ENCODE measurements around the gene PROS1.

PROS1 gene

DNA sequence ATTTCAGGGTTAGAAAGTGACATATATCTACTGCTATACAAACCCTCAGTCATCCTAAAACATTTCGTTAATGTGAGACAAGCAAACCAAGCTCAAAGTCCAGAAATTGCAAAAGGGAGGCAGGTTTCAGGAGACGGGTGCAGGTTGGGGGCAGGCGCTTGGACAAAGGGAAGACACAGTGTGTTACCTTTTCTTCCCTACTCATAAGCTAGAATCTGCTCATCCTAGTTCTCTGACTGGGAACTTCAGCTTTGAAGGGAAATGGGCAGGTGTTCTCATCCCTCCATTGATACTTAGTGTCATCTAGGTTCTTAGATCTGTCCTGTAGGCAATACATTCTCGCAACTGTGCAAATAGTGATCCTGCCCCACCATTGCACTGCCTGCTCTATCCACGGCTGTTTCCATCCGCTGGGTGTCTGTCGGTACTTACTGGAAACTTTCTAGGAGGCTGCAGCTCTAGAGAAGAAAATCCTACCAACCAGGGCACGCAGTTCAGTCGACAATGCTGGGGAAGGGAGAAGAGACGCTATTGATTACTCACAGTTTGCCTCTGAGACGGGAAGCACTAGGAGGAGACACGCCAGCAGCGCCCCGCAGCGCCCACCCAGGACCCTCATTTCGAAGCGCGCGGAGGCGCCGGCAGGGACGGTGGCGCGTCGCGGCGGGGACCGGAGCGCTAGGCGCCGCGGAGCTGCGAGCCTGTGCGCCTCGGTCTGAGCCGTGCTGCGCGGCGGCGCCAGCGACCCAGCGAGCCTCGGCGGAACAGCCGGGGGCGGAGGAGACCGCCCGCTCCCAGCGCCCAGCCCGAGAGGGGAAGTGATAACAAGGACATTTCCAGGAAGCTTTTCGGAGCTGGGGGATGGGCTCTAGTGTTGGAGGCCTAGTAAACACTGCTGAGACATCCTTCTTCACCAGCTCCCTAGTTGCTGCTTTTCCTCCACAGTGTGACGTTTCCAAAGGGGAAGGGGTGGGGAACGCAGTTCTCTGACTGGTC lies at the start of gene PROS1:
Gene PROS1 (minus strand): TSS at position 766 of the 996 bp plus-strand sequence. CDS start 147 bp downstream, at position 619.
- ATAC-seq: peak; percentile 95
- TF ChIP-seq ZFP3 (CRISPR knock-in tag; IDR thresholded peaks at IDR 0.05) (no peak), TOX (CRISPR knock-in tag; IDR thresholded peaks at IDR 0.05; ENCODE audit: borderline replicate concordance) (no peak), CSDC2 (CRISPR knock-in tag; IDR thresholded peaks at IDR 0.05) (no peak), ESRRG (CRISPR knock-in tag; IDR thresholded peaks at IDR 0.05) (no peak), PPARA (CRISPR knock-in tag; IDR thresholded peaks at IDR 0.05; ENCODE audit: borderline replicate concordance) (no peak), ISL1 (CRISPR knock-in tag; IDR thresholded peaks at IDR 0.05) (no peak), OSR1 (CRISPR knock-in tag; IDR thresholded peaks at IDR 0.05) (no peak), ZFP30 (CRISPR knock-in tag; IDR thresholded peaks at IDR 0.05) (no peak), TCF4 (CRISPR knock-in tag; IDR thresholded peaks at IDR 0.05; ENCODE audit: borderline replicate concordance) (no peak), ZNF70 (CRISPR knock-in tag; IDR thresholded peaks at IDR 0.05) (no peak), BACH2 (CRISPR knock-in tag; IDR thresholded peaks at IDR 0.05; ENCODE audit: borderline replicate concordance) (no peak), RARB (CRISPR knock-in tag; IDR thresholded peaks at IDR 0.05) (no peak)
- TF ChIP-seq, protein P1, sequence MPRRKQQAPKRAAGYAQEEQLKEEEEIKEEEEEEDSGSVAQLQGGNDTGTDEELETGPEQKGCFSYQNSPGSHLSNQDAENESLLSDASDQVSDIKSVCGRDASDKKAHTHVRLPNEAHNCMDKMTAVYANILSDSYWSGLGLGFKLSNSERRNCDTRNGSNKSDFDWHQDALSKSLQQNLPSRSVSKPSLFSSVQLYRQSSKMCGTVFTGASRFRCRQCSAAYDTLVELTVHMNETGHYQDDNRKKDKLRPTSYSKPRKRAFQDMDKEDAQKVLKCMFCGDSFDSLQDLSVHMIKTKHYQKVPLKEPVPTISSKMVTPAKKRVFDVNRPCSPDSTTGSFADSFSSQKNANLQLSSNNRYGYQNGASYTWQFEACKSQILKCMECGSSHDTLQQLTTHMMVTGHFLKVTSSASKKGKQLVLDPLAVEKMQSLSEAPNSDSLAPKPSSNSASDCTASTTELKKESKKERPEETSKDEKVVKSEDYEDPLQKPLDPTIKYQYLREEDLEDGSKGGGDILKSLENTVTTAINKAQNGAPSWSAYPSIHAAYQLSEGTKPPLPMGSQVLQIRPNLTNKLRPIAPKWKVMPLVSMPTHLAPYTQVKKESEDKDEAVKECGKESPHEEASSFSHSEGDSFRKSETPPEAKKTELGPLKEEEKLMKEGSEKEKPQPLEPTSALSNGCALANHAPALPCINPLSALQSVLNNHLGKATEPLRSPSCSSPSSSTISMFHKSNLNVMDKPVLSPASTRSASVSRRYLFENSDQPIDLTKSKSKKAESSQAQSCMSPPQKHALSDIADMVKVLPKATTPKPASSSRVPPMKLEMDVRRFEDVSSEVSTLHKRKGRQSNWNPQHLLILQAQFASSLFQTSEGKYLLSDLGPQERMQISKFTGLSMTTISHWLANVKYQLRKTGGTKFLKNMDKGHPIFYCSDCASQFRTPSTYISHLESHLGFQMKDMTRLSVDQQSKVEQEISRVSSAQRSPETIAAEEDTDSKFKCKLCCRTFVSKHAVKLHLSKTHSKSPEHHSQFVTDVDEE (CRISPR knock-in tag; IDR thresholded peaks at IDR 0.05): no peak
- TF ChIP-seq, protein P2, sequence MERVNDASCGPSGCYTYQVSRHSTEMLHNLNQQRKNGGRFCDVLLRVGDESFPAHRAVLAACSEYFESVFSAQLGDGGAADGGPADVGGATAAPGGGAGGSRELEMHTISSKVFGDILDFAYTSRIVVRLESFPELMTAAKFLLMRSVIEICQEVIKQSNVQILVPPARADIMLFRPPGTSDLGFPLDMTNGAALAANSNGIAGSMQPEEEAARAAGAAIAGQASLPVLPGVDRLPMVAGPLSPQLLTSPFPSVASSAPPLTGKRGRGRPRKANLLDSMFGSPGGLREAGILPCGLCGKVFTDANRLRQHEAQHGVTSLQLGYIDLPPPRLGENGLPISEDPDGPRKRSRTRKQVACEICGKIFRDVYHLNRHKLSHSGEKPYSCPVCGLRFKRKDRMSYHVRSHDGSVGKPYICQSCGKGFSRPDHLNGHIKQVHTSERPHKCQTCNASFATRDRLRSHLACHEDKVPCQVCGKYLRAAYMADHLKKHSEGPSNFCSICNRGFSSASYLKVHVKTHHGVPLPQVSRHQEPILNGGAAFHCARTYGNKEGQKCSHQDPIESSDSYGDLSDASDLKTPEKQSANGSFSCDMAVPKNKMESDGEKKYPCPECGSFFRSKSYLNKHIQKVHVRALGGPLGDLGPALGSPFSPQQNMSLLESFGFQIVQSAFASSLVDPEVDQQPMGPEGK (CRISPR knock-in tag; IDR thresholded peaks at IDR 0.05; ENCODE audit: borderline replicate concordance): no peak
- TF ChIP-seq, protein P3, sequence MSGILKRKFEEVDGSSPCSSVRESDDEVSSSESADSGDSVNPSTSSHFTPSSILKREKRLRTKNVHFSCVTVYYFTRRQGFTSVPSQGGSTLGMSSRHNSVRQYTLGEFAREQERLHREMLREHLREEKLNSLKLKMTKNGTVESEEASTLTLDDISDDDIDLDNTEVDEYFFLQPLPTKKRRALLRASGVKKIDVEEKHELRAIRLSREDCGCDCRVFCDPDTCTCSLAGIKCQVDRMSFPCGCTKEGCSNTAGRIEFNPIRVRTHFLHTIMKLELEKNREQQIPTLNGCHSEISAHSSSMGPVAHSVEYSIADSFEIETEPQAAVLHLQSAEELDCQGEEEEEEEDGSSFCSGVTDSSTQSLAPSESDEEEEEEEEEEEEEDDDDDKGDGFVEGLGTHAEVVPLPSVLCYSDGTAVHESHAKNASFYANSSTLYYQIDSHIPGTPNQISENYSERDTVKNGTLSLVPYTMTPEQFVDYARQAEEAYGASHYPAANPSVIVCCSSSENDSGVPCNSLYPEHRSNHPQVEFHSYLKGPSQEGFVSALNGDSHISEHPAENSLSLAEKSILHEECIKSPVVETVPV (CRISPR knock-in tag; IDR thresholded peaks at IDR 0.05): no peak

DNA sequence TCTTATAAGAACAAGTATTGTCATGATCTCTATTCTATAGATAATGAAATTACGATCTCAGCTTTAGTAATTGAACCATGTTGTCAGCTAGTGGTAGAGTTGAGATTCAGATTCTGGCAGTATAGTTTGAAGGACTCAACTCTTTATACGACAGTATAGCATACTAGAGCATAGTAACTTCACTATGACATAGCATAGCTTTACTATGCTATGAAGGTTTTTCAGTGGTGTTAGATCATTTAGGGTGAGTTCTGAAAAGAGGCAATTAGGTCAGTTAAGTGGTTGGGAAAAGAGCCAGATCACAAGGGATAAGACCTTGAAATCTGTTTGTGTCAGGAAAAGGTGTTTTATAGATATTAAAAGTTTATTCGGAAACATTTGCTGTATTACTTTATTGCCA lies 46.6 kb upstream of the PROS1 start:
- TF ChIP-seq ISL1 (CRISPR knock-in tag; IDR thresholded peaks at IDR 0.05) (no peak), RARB (CRISPR knock-in tag; IDR thresholded peaks at IDR 0.05) (no peak)
- no peak for ATAC-seq

DNA sequence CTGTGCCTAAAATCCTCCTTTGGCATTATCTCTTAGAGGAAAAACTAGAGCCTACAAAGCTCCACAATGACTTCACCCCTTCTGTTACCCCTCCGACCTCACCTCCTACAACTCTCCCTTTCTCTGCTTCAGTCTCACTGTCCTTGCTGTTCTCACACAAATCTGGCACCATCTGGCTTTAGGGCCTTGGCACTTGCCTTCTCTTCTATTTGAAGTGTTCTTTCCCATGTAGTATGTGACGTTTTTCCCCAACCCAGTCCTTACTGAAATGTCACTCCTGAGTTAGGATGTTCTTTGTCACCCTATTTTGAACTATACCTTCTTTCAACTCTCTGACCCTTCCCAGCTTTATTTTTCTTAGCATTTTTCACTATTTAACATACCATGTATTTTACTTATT lies 46.0 kb upstream of the PROS1 start:
- ATAC-seq: no peak
- TF ChIP-seq SNAI2 (CRISPR knock-in tag; IDR thresholded peaks at IDR 0.05) (no peak), ZFP30 (CRISPR knock-in tag; IDR thresholded peaks at IDR 0.05) (no peak), TCF4 (CRISPR knock-in tag; IDR thresholded peaks at IDR 0.05; ENCODE audit: borderline replicate concordance) (no peak), GLIS3 (CRISPR knock-in tag; IDR thresholded peaks at IDR 0.05) (no peak), ZC3H10 (CRISPR knock-in tag; IDR thresholded peaks at IDR 0.05) (no peak), ESRRG (CRISPR knock-in tag; IDR thresholded peaks at IDR 0.05) (no peak), ARNTL (CRISPR knock-in tag; IDR thresholded peaks at IDR 0.05; ENCODE audit: borderline replicate concordance, low read depth) (no peak), TOX (CRISPR knock-in tag; IDR thresholded peaks at IDR 0.05; ENCODE audit: borderline replicate concordance) (no peak), ZNF565 (CRISPR knock-in tag; conservative IDR thresholded peaks at IDR 0.05; ENCODE audit: low read depth) (no peak), OSR1 (CRISPR knock-in tag; IDR thresholded peaks at IDR 0.05) (no peak), ZFP3 (CRISPR knock-in tag; IDR thresholded peaks at IDR 0.05) (no peak), ZNF8 (CRISPR knock-in tag; IDR thresholded peaks at IDR 0.05) (no peak)
- TF ChIP-seq, protein P3 (CRISPR knock-in tag; IDR thresholded peaks at IDR 0.05): no peak
- TF ChIP-seq, protein P4, sequence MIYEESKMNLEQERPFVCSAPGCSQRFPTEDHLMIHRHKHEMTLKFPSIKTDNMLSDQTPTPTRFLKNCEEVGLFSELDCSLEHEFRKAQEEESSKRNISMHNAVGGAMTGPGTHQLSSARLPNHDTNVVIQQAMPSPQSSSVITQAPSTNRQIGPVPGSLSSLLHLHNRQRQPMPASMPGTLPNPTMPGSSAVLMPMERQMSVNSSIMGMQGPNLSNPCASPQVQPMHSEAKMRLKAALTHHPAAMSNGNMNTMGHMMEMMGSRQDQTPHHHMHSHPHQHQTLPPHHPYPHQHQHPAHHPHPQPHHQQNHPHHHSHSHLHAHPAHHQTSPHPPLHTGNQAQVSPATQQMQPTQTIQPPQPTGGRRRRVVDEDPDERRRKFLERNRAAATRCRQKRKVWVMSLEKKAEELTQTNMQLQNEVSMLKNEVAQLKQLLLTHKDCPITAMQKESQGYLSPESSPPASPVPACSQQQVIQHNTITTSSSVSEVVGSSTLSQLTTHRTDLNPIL (CRISPR knock-in tag; IDR thresholded peaks at IDR 0.05; ENCODE audit: low read depth): no peak
- TF ChIP-seq, protein P5, sequence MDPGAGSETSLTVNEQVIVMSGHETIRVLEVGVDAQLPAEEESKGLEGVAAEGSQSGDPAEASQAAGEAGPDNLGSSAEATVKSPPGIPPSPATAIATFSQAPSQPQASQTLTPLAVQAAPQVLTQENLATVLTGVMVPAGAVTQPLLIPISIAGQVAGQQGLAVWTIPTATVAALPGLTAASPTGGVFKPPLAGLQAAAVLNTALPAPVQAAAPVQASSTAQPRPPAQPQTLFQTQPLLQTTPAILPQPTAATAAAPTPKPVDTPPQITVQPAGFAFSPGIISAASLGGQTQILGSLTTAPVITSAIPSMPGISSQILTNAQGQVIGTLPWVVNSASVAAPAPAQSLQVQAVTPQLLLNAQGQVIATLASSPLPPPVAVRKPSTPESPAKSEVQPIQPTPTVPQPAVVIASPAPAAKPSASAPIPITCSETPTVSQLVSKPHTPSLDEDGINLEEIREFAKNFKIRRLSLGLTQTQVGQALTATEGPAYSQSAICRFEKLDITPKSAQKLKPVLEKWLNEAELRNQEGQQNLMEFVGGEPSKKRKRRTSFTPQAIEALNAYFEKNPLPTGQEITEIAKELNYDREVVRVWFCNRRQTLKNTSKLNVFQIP (CRISPR knock-in tag; IDR thresholded peaks at IDR 0.05; ENCODE audit: borderline replicate concordance, low read depth): no peak
- TF ChIP-seq, protein P1 (CRISPR knock-in tag; IDR thresholded peaks at IDR 0.05): no peak
